PFSK-1 (cell line): ENCODE data around the gene SLC9C1.

Experiments used
- FOXP2 ChIP-seq: optimal IDR thresholded peaks from 2 replicates; pipeline ENCODE3; 2011; ENCODE audit warnings: borderline replicate concordance, control low read depth, inconsistent platforms; ENCODE audit not compliant: insufficient read depth; ENCODE audit errors: extremely low read length, extremely low read depth
- POLR2AphosphoS5 ChIP-seq: IDR thresholded peaks from 2 replicates; pipeline ENCODE4 v1.6.1; 2012; ENCODE audit warnings: low read depth, mild to moderate bottlenecking, control low read depth, low read length, moderate library complexity
- SIN3A ChIP-seq: IDR thresholded peaks from 2 replicates; pipeline ENCODE4 v1.6.1; 2012; ENCODE audit warnings: mild to moderate bottlenecking, low read length, moderate library complexity, borderline replicate concordance; ENCODE audit not compliant: insufficient read depth
- TAF1 ChIP-seq: IDR thresholded peaks from 2 replicates; pipeline ENCODE4 v1.6.1; 2012; ENCODE audit warnings: low read length, control low read depth, borderline replicate concordance; ENCODE audit not compliant: insufficient read depth
- TF ChIP-seq, protein P1 (sequence below), 2 experiments: IDR thresholded peaks; 2 replicates each; pipeline versions ENCODE4 v1.6.1 to v1.8.0; 2011 to 2012; ENCODE audit warnings: low read depth in 2 of 2, low read length in 2 of 2, control low read depth in 1 of 2, inconsistent platforms in 1 of 2, mild to moderate bottlenecking in 1 of 2, moderate library complexity in 1 of 2; ENCODE audit not compliant: insufficient read depth in 1 of 2

DNA sequence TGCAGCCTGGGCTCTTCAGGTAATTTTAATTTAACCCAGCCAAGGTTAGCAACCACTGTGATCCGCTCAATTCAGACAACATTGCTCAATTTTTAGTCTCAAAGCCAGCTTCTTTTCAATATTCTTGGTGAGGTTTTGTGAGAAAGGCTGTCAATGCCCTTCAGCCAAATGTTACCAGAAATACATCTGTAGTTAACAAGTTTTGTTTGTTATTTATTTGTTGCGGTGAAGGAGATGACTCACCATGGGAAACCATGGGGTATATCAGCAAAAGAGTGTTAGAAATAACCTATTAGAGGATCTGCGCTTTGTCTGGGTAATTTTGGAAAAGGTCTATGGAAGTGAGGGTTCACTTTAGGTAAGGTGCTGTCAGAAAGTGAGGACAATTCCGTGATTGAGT is 5.0 kb downstream of the SLC9C1 start:
- TF ChIP-seq SIN3A, result no peak
- no peak for TF ChIP-seq POLR2AphosphoS5
- TF ChIP-seq, protein P1, sequence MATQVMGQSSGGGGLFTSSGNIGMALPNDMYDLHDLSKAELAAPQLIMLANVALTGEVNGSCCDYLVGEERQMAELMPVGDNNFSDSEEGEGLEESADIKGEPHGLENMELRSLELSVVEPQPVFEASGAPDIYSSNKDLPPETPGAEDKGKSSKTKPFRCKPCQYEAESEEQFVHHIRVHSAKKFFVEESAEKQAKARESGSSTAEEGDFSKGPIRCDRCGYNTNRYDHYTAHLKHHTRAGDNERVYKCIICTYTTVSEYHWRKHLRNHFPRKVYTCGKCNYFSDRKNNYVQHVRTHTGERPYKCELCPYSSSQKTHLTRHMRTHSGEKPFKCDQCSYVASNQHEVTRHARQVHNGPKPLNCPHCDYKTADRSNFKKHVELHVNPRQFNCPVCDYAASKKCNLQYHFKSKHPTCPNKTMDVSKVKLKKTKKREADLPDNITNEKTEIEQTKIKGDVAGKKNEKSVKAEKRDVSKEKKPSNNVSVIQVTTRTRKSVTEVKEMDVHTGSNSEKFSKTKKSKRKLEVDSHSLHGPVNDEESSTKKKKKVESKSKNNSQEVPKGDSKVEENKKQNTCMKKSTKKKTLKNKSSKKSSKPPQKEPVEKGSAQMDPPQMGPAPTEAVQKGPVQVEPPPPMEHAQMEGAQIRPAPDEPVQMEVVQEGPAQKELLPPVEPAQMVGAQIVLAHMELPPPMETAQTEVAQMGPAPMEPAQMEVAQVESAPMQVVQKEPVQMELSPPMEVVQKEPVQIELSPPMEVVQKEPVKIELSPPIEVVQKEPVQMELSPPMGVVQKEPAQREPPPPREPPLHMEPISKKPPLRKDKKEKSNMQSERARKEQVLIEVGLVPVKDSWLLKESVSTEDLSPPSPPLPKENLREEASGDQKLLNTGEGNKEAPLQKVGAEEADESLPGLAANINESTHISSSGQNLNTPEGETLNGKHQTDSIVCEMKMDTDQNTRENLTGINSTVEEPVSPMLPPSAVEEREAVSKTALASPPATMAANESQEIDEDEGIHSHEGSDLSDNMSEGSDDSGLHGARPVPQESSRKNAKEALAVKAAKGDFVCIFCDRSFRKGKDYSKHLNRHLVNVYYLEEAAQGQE (IDR thresholded peaks at IDR 0.05; ENCODE audit: insufficient read depth in 1 of 2, low read depth in 2 of 2, low read length in 2 of 2), result no peak
- no peak for TF ChIP-seq FOXP2
- no peak for TF ChIP-seq TAF1
